HCT116 (cell line): ENCODE data around the gene CSNK1E. TPM values are rescaled to one million over a fixed set of nuclear protein-coding genes. Genes with fewer than 3 reads are reported as not detected.

Experiments
- ATAC-seq: fragments of 200-7000 bp; cut with Tn5 transposase; 2 replicates; pipeline ENCODE4 v1.9.1; 2020; ENCODE audit warnings: mild to moderate bottlenecking, moderate library complexity
- BruUV-seq: library from RNA; stranded (reverse); fragments of 400-500 nt; replicated peaks from 2 replicates; lab custom pipeline; 2021; lab: Mats Ljungman, UMichigan
- CTCF ChIA-PET: fragments of 300-600 bp; sonication (Branson Sonifier 250); formaldehyde crosslinking; loops from one replicate; lab custom pipeline; 2021; ENCODE audit warnings: antibody characterized with exemption; lab: Charles Lee
- POLR2A ChIA-PET: fragments of 300-600, 350-600 bp; sonication (Branson Sonifier 250); formaldehyde crosslinking; loops from one replicate; lab custom pipeline; 2021; ENCODE audit warnings: antibody characterized with exemption; lab: Charles Lee
- RAD21 ChIA-PET, 2 experiments: fragments of 300-600 bp; sonication (Branson Sonifier 250); formaldehyde crosslinking; loops; one replicate each; lab custom pipeline; 2023; ENCODE audit warnings: low total read pairs in 2 of 2; ENCODE audit not compliant: uncharacterized antibody in 2 of 2, unreplicated experiment in 2 of 2, low non-redundant PET in 1 of 2; lab: Charles Lee
- DNase-seq: peaks from one replicate; pipeline ENCODE4 v3.0.0-alpha.2; 2010; ENCODE audit warnings: low read depth, low spot score
- H2AFZ ChIP-seq: fragments of 200-600 bp; shearing (Covaris generic), sonication (generic); 2 replicates; pipeline ENCODE4 v1.6.1; 2017; ENCODE audit warnings: low read depth, mixed run types, mixed read lengths, antibody characterized with exemption, low read length; ENCODE audit not compliant: poor library complexity, severe bottlenecking
- H3K27ac ChIP-seq: 2 replicates; pipeline ENCODE4 v1.5.1; 2012; ENCODE audit warnings: low read depth, low read length
- H3K27me3 ChIP-seq: fragments of 200-600 bp; sonication (generic); 2 replicates; pipeline ENCODE4 v1.6.1; 2016; ENCODE audit warnings: mixed run types, low read length, mixed read lengths; ENCODE audit not compliant: insufficient read depth
- H3K36me3 ChIP-seq, 2 experiments: fragments of 200-500 bp in 1 of 2; fragments of 200-600 bp in 1 of 2; sonication (Bioruptor generic) in 1 of 2; sonication (generic) in 1 of 2; 2 replicates each; pipeline versions ENCODE4 v1.5.1 to v1.6.1; 2014 to 2016; ENCODE audit warnings: low read length in 2 of 2, inconsistent platforms in 1 of 2, mixed read lengths in 1 of 2, mixed run types in 1 of 2; ENCODE audit not compliant: insufficient read depth in 2 of 2, control insufficient read depth in 1 of 2
- H3K4me1 ChIP-seq, 2 experiments: fragments of 200-600 bp in 1 of 2; sonication (generic) in 1 of 2; 2 replicates each; pipeline versions ENCODE4 v1.5.1 to v1.6.1; 2012 to 2017; ENCODE audit warnings: low read length in 2 of 2, inconsistent platforms in 1 of 2, mild to moderate bottlenecking in 1 of 2, mixed read lengths in 1 of 2, mixed run types in 1 of 2, moderate library complexity in 1 of 2; ENCODE audit not compliant: insufficient read depth in 2 of 2, control insufficient read depth in 1 of 2
- H3K4me2 ChIP-seq: fragments of 200-600 bp; sonication (generic); 2 replicates; pipeline ENCODE4 v1.6.1; 2017; ENCODE audit warnings: mixed run types, low read length, mixed read lengths
- H3K4me3 ChIP-seq, 2 experiments: fragments of 200-600 bp in 1 of 2; sonication (generic) in 1 of 2; replicated peaks in 1 of 2; 2 replicates each; pipeline ENCODE4 v1.5.1; 2011 to 2016; ENCODE audit warnings: low read length in 2 of 2, control low read depth in 1 of 2, low read depth in 1 of 2, mild to moderate bottlenecking in 1 of 2, mixed read lengths in 1 of 2, mixed run types in 1 of 2
- H3K79me2 ChIP-seq: fragments of 200-600 bp; sonication (generic); 2 replicates; pipeline ENCODE4 v1.6.1; 2017; ENCODE audit warnings: mild to moderate bottlenecking, mixed run types, low read length, moderate library complexity, mixed read lengths; ENCODE audit not compliant: insufficient read depth
- H3K9ac ChIP-seq: fragments of 200-600 bp; sonication (generic); 2 replicates; pipeline ENCODE4 v1.6.1; 2016; ENCODE audit warnings: low read length, mixed read lengths
- H3K9me2 ChIP-seq: fragments of 200-600 bp; sonication (generic), shearing (Covaris generic); 2 replicates; pipeline ENCODE4 v1.6.1; 2017; ENCODE audit warnings: mixed run types, mild to moderate bottlenecking, moderate library complexity; ENCODE audit not compliant: insufficient read depth
- H3K9me3 ChIP-seq, 2 experiments: fragments of 200-500 bp in 1 of 2; fragments of 200-600 bp in 1 of 2; sonication (Bioruptor generic) in 1 of 2; sonication (generic) in 1 of 2; 2 replicates each; pipeline ENCODE4 v1.6.1; 2014 to 2017; ENCODE audit warnings: low read length in 2 of 2, mixed read lengths in 2 of 2, inconsistent platforms in 1 of 2, low read depth in 1 of 2, mild to moderate bottlenecking in 1 of 2, mixed run types in 1 of 2, moderate library complexity in 1 of 2; ENCODE audit not compliant: control insufficient read depth in 1 of 2, insufficient read depth in 1 of 2
- H4K20me1 ChIP-seq: fragments of 200-600 bp; sonication (generic), shearing (Covaris generic); 2 replicates; pipeline ENCODE4 v1.6.1; 2017; ENCODE audit warnings: mixed run types, mild to moderate bottlenecking, moderate library complexity; ENCODE audit not compliant: insufficient read depth
- ELF1 ChIP-seq: IDR thresholded peaks from 2 replicates; pipeline ENCODE4 v1.6.1; 2012; ENCODE audit warnings: low read depth, borderline replicate concordance
- ZNF274 ChIP-seq: fragments of 200-500 bp; sonication (Bioruptor generic); IDR thresholded peaks from 2 replicates; pipeline ENCODE4 v1.6.1; 2014; ENCODE audit warnings: mild to moderate bottlenecking, low read depth, low read length, inconsistent platforms
- intact Hi-C: fragments of 100-400 bp; cut with micrococcal nuclease; formaldehyde crosslinking; loops from 2 replicates; pipeline ENCODE4 v1.10.0; 2022
- total RNA-seq: library from RNA; stranded (reverse); gene quantifications from one replicate; pipeline ENCODE4 v1.2.1, GENCODE V29; 2021; ENCODE audit not compliant: unreplicated experiment
- TF ChIP-seq, protein P1 (sequence below): IDR thresholded peaks from 2 replicates; pipeline ENCODE4 v1.6.1; 2012; ENCODE audit warnings: low read depth
- TF ChIP-seq, protein P2 (sequence below), 3 experiments: fragments of 200-600 bp in 1 of 3; sonication (generic) in 1 of 3; IDR thresholded peaks in 2 of 3; conservative IDR thresholded peaks in 1 of 3; 2 replicates each; pipeline ENCODE4 v1.5.1; 2012 to 2017; ENCODE audit warnings: low read depth in 2 of 3, low read length in 2 of 3, antibody characterized with exemption in 1 of 3, borderline replicate concordance in 1 of 3, control low read depth in 1 of 3, mild to moderate bottlenecking in 1 of 3, mixed read lengths in 1 of 3, mixed run types in 1 of 3, moderate library complexity in 1 of 3; ENCODE audit not compliant: insufficient read depth in 1 of 3

Gene CSNK1E
- total RNA-seq, 1 experiment from 2014 or later, result 190 TPM

DNA sequence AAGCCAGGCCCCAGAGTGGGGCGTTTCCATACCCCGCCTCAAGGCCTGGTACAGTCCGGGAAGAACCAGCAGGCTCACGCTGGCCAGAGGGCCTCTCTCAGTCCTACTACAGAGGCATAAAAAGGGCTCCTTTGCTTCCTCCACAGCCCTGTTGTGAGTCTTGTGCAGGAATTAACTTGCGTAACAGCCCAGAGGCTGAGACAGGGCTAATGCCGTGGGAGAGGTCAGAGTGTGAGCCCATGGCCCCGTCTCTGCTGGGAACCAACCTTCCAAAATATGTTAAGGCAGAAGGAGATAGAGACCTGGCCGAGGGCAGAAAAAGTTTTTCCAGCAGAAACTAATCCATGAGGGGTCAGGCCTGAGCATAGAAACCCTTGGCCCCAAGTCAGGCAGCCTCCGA is 24.5 kb downstream of the CSNK1E start (continued):
- TF ChIP-seq, protein P1, sequence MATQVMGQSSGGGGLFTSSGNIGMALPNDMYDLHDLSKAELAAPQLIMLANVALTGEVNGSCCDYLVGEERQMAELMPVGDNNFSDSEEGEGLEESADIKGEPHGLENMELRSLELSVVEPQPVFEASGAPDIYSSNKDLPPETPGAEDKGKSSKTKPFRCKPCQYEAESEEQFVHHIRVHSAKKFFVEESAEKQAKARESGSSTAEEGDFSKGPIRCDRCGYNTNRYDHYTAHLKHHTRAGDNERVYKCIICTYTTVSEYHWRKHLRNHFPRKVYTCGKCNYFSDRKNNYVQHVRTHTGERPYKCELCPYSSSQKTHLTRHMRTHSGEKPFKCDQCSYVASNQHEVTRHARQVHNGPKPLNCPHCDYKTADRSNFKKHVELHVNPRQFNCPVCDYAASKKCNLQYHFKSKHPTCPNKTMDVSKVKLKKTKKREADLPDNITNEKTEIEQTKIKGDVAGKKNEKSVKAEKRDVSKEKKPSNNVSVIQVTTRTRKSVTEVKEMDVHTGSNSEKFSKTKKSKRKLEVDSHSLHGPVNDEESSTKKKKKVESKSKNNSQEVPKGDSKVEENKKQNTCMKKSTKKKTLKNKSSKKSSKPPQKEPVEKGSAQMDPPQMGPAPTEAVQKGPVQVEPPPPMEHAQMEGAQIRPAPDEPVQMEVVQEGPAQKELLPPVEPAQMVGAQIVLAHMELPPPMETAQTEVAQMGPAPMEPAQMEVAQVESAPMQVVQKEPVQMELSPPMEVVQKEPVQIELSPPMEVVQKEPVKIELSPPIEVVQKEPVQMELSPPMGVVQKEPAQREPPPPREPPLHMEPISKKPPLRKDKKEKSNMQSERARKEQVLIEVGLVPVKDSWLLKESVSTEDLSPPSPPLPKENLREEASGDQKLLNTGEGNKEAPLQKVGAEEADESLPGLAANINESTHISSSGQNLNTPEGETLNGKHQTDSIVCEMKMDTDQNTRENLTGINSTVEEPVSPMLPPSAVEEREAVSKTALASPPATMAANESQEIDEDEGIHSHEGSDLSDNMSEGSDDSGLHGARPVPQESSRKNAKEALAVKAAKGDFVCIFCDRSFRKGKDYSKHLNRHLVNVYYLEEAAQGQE, result no peak
- TF ChIP-seq ELF1, result no peak

DNA sequence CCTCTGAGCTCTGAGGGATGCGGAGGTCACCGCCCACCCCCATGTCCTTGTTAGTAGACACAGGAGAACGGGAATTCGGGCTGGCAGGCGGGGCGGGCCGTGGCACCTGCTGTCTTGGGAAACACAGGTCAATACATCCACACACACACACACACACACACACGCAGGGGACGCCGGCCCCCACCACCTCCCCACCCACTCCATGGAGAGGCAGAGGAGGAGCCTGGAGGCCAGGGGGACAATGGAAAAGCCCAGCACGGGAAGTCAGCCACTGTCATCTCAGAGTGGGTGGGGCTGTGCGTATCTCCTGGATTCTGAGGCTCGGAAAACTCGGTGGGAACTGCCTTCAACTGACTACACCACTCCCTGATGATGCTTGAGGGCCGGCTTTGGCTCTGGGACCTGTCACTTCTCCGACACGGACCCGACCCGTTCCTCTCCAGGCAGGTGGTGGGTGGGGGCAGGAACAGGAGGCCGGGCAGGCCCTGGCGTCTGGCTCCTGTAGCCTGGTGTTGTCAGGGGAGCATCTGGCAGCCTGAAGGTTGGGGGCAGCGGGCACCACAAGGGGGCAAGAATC is 25.9 kb downstream of the CSNK1E start:
- no peaks in the 10 kb centered on the region for H4K20me1 ChIP-seq
- H3K4me2 ChIP-seq, result no peak overlapping the region
- no peaks in the 10 kb centered on the region for H3K27me3 ChIP-seq
- no peaks in the 10 kb centered on the region for H3K9me3 ChIP-seq
- ChIA-PET CTCF (no interaction called here), RAD21 (interaction anchor here in 1 of 2 experiments (0.6 kb wide), 1 partner anchor 208 kb away, joined by 3 read pairs; no protein-coding TSS in a partner anchor), POLR2A (no interaction called here)
- no peak overlapping the region for H3K27ac ChIP-seq
- TF ChIP-seq, protein P2, sequence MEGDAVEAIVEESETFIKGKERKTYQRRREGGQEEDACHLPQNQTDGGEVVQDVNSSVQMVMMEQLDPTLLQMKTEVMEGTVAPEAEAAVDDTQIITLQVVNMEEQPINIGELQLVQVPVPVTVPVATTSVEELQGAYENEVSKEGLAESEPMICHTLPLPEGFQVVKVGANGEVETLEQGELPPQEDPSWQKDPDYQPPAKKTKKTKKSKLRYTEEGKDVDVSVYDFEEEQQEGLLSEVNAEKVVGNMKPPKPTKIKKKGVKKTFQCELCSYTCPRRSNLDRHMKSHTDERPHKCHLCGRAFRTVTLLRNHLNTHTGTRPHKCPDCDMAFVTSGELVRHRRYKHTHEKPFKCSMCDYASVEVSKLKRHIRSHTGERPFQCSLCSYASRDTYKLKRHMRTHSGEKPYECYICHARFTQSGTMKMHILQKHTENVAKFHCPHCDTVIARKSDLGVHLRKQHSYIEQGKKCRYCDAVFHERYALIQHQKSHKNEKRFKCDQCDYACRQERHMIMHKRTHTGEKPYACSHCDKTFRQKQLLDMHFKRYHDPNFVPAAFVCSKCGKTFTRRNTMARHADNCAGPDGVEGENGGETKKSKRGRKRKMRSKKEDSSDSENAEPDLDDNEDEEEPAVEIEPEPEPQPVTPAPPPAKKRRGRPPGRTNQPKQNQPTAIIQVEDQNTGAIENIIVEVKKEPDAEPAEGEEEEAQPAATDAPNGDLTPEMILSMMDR (IDR thresholded peaks at IDR 0.05 in 2 of 3, conservative IDR thresholded peaks at IDR 0.05 in 1 of 3; ENCODE audit: borderline replicate concordance in 1 of 3, insufficient read depth in 1 of 3, low read depth in 2 of 3, low read length in 2 of 3), result no peak
- no peak for TF ChIP-seq ZNF274
- no peaks in the 10 kb centered on the region for H3K4me1 ChIP-seq
- H3K36me3 ChIP-seq, result peaks cover 27 to 36% of the 10 kb centered on the region in 2 experiments; a peak in 3 of 4 replicates
- no peak overlapping the region for H3K9ac ChIP-seq
- DNase-seq (no peak), ATAC-seq (no peak)
- peaks cover 7% of the 10 kb centered on the region; the same call in 1 of the 2 replicates for H3K79me2 ChIP-seq
- H2AFZ ChIP-seq, result no peak overlapping the region
- no TSS peak for BruUV-seq
- no peak overlapping the region for H3K4me3 ChIP-seq
- intact Hi-C loops, result no loop called here
- H3K9me2 ChIP-seq, result no peaks in the 10 kb centered on the region
